Kidney (tissue), 14 donors: ENCODE data around the gene TAX1BP3. TPM values are rescaled to one million over a fixed set of nuclear protein-coding genes. Genes with fewer than 3 reads are reported as not detected.
A peak's percentile ranks its signal among the peaks of the same experiment; 100 is the strongest.

Experiments used
- DNase-seq, 5 donors: peaks; one replicate each; pipeline ENCODE4 v3.0.0-alpha.2; 2013 to 2020
- FAIRE-seq: peaks from 2 replicates; lab custom pipeline; 2012; peaks lifted over from hg19 to GRCh38; lab: Jason Lieb, UNC
- H3K27ac ChIP-seq, 2 donors: one replicate each; pipeline ENCODE4 v1.7.0; 2013; ENCODE audit warnings: low read depth in 2 of 2, low read length in 2 of 2, inconsistent platforms in 1 of 2
- H3K27me3 ChIP-seq: one replicate; pipeline ENCODE4 v1.7.1; 2013; ENCODE audit warnings: low read length, inconsistent platforms; ENCODE audit not compliant: control insufficient read depth, insufficient read depth
- H3K36me3 ChIP-seq, 3 donors: one replicate each; pipeline versions ENCODE4 v1.7.0 to v1.7.1; 2013; ENCODE audit warnings: low read length in 3 of 3, control low read depth in 1 of 3, inconsistent platforms in 1 of 3; ENCODE audit not compliant: insufficient read depth in 3 of 3, control insufficient read depth in 2 of 3
- H3K4me1 ChIP-seq, 3 donors: one replicate each; pipeline versions ENCODE4 v1.7.0 to v1.7.1; 2013; ENCODE audit warnings: low read length in 3 of 3, inconsistent platforms in 1 of 3, low read depth in 1 of 3; ENCODE audit not compliant: control insufficient read depth in 2 of 3, insufficient read depth in 2 of 3
- H3K4me3 ChIP-seq, 3 donors: one replicate each; pipeline versions ENCODE4 v1.7.0 to v1.8.1; 2013; ENCODE audit warnings: low read length in 3 of 3, control low read depth in 1 of 3, inconsistent platforms in 1 of 3
- H3K9ac ChIP-seq, 3 donors: one replicate each; pipeline versions ENCODE4 v1.7.0 to v1.7.1; 2013; ENCODE audit warnings: low read length in 3 of 3, control low read depth in 1 of 3, inconsistent platforms in 1 of 3
- H3K9me3 ChIP-seq, 3 donors: one replicate each; pipeline versions ENCODE4 v1.7.0 to v1.7.1; 2013; ENCODE audit warnings: low read length in 3 of 3, control low read depth in 1 of 3, inconsistent platforms in 1 of 3; ENCODE audit not compliant: control insufficient read depth in 2 of 3, insufficient read depth in 1 of 3
- intact Hi-C: fragments of 100-400 bp; cut with DNase I; formaldehyde crosslinking; loops from one replicate; pipeline ENCODE4 v1.11.1; 2022
- polyA plus RNA-seq: library from polyadenylated mRNA; stranded (reverse); fragments of 350-450 nt; fragmentation: Illumina TruSeq; extraction: RNeasy Lipid Tissue Mini Kit (QIAGEN cat#74804); gene quantifications from one replicate; pipeline ENCODE4 v1.2.3, GENCODE V29; 2014; ENCODE audit warnings: low read depth, low replicate concordance; ENCODE audit not compliant: insufficient read depth
- total RNA-seq: library from RNA; stranded (reverse); fragmentation: NEBNext Ultra II Directional; extraction: Animal tissue kit (Norgen Biotek cat#: 25700); gene quantifications from one replicate; pipeline ENCODE4 v1.2.1, GENCODE V29; 2021
- TF ChIP-seq, protein P1 (sequence below): IDR thresholded peaks from 3 replicates; pipeline ENCODE4 v1.5.1; 2012; ENCODE audit warnings: mild to moderate bottlenecking, moderate library complexity, borderline replicate concordance; ENCODE audit not compliant: insufficient read depth; ENCODE audit errors: extremely low read depth
- donor health status: control.
- donor health status: control.
- donor health status: control.
- donor health status: control.
- donor health status: control.
- donor health status: DM: yes; HTN: yes; CAD: no.
- donor health status: Normal renal cell carcinoma (clear cell type).

Gene TAX1BP3
- total and polyA plus RNA-seq, 2 donors from 2014 or later: 128 to 158 TPM

DNA sequence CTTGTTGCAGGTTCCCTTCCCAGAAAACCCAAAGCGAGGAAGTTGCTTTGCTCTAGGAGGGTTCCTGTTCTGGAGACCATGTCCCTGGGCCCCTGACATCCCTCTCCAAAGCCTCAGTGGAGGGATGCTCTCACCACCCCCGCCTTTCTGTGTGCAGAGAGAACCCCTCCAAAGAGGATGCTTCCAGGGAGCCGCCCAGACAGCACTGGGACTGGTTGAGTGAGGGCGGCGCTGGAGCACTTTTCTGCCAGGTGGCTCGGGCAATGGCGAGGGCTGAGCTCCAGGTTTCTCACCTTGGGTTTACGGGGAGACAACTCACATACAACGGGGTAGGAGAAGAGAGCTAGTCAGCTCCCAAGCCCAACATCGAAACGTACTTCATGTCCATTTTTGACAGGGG is 7.5 kb upstream of the TAX1BP3 start:
- no peaks in the 10 kb centered on the region for H3K36me3 ChIP-seq
- no peaks in the 10 kb centered on the region for H3K9me3 ChIP-seq
- no peaks in the 10 kb centered on the region for H3K27me3 ChIP-seq
- intact Hi-C loops: loop anchor here (5.0 kb wide), 1 partner anchor 51 kb away; no protein-coding TSS in a partner anchor
- no peak for FAIRE-seq
- H3K4me3 ChIP-seq: no peak overlapping the region
- DNase-seq: no peak
- H3K4me1 ChIP-seq: no peaks in the 10 kb centered on the region
- no peak overlapping the region for H3K9ac ChIP-seq
- H3K27ac ChIP-seq: no peak overlapping the region
- TF ChIP-seq, protein P1, sequence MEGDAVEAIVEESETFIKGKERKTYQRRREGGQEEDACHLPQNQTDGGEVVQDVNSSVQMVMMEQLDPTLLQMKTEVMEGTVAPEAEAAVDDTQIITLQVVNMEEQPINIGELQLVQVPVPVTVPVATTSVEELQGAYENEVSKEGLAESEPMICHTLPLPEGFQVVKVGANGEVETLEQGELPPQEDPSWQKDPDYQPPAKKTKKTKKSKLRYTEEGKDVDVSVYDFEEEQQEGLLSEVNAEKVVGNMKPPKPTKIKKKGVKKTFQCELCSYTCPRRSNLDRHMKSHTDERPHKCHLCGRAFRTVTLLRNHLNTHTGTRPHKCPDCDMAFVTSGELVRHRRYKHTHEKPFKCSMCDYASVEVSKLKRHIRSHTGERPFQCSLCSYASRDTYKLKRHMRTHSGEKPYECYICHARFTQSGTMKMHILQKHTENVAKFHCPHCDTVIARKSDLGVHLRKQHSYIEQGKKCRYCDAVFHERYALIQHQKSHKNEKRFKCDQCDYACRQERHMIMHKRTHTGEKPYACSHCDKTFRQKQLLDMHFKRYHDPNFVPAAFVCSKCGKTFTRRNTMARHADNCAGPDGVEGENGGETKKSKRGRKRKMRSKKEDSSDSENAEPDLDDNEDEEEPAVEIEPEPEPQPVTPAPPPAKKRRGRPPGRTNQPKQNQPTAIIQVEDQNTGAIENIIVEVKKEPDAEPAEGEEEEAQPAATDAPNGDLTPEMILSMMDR: no peak

DNA sequence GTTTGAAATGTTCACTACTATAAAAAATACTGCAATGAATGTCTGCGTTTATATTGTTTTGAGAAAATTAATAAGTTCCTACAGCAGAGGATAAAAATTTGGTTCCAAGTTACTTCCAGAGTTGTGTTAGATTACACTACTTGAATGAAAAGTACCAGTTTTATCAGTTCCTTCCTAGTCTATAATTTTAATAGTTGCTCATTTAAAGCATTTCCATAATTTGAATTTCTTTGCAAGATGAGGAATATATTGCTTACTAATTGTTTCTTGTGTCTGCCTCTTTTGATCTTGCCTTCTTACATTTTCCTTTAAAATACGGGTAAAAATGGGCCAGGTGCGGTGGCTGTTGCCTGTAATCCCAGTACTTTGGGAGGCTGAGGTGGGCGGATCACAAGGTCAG is 4.2 kb upstream of the TAX1BP3 start:
- TF ChIP-seq, protein P1: no peak
- H3K36me3 ChIP-seq: no peaks in the 10 kb centered on the region
- no peak for FAIRE-seq
- no peaks in the 10 kb centered on the region for H3K27me3 ChIP-seq
- no peaks in the 10 kb centered on the region for H3K9me3 ChIP-seq
- H3K27ac ChIP-seq: no peak overlapping the region
- intact Hi-C loops: no loop called here
- H3K4me3 ChIP-seq: no peak overlapping the region
- H3K9ac ChIP-seq: no peak overlapping the region
- H3K4me1 ChIP-seq: peaks cover 0 to 6% (median 0%) of the 10 kb centered on the region in 3 donors
- no peak for DNase-seq

DNA sequence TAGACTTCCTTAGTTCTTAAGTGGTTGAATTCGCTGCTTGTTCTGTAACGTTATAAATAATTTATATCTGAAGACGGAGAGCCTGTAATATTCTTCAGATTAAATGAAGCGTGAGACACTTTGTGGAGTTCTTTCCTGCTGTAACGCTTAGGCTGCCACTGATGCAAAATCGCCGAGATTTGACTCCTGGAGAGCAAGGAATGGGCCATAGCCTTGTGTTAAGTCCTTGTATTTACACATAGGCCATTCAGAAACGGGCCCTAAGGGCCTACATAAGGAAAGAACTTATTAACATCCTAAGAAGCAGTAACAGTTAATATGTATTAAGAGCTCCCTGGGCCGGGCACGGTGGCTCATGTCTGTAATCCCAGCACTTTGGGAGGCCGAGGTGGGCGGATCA is 1.2 kb upstream of the TAX1BP3 start:
- TF ChIP-seq, protein P1: no peak
- H3K9me3 ChIP-seq: no peaks in the 10 kb centered on the region
- H3K36me3 ChIP-seq: peaks cover 0 to 2% (median 0%) of the 10 kb centered on the region in 3 donors
- FAIRE-seq: no peak
- peak overlapping the region; percentile 73 to 85 (median 82) for H3K4me3 ChIP-seq
- no peaks in the 10 kb centered on the region for H3K27me3 ChIP-seq
- H3K9ac ChIP-seq: peak overlapping the region in 2 of 3 donors; percentile 59 to 93
- intact Hi-C loops: no loop called here
- H3K27ac ChIP-seq: no peak overlapping the region
- H3K4me1 ChIP-seq: peaks cover 0 to 19% (median 7%) of the 10 kb centered on the region in 3 donors
- DNase-seq: no peak

DNA sequence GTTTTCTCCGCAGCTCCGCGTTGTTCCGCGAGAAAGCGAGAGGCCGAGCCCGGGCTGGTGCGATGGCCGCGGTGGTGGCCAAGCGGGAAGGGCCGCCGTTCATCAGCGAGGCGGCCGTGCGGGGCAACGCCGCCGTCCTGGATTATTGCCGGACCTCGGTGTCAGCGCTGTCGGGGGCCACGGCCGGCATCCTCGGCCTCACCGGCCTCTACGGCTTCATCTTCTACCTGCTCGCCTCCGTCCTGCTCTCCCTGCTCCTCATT is 638 bp upstream of the TAX1BP3 start:
- TF ChIP-seq, protein P1: no peak
- Histone ChIP-seq H3K4me1 (peaks cover 0 to 19% (median 7%) of the 10 kb centered on the region in 3 donors), H3K27ac (peak overlapping the region; percentile 77 to 86), H3K4me3 (peak overlapping the region; percentile 73 to 85 (median 82)), H3K36me3 (peaks cover 0 to 7% (median 3%) of the 10 kb centered on the region in 3 donors), H3K27me3 (no peaks in the 10 kb centered on the region), H3K9me3 (no peaks in the 10 kb centered on the region), H3K9ac (peak overlapping the region; percentile 59 to 93 (median 76))
- intact Hi-C loops: no loop called here
- DNase-seq: no peak
- no peak for FAIRE-seq
